SK-N-DZ (cell line): Measurements from ENCODE around the gene TDRD1.

Experiments used
- DNase-seq: peaks from one replicate; pipeline ENCODE4 v3.0.0-alpha.2; 2015; ENCODE audit warnings: low spot score

The TDRD1 gene

GRCh38 chr10:114228156-114228555 lies 49.0 kb downstream of the TDRD1 start:
- DNase-seq: peak; percentile 12

- DNase-seq: no peak
Observed at GRCh38 chr10:114232561-114233176, 53.5 kb downstream of the TDRD1 start.

GRCh38 chr10:114233482-114233881 lies 54.3 kb downstream of the TDRD1 start:
- no peak for DNase-seq

- DNase-seq: no peak
Observed at GRCh38 chr10:114234132-114234531, 55.0 kb downstream of the TDRD1 start.

- DNase-seq: no peak
Observed at GRCh38 chr10:114239117-114239993, 60.2 kb downstream of the TDRD1 start, which contains the start of gene VWA2. TSS of gene VWA2 (plus strand) at chr10:114239254. CDS start at chr10:114248714, 9,460 bp downstream.

- no peak for DNase-seq
Observed at GRCh38 chr10:114239994-114240345, 60.8 kb downstream of the TDRD1 start.

GRCh38 chr10:114242235-114242634 lies 63.1 kb downstream of the TDRD1 start:
- no peak for DNase-seq

- no peak for DNase-seq
Observed at GRCh38 chr10:114243661-114244060, 64.5 kb downstream of the TDRD1 start.

GRCh38 chr10:114244126-114244525 lies 65.0 kb downstream of the TDRD1 start:
- no peak for DNase-seq

- DNase-seq: no peak
Observed at GRCh38 chr10:114245121-114245791, 66.1 kb downstream of the TDRD1 start.

- DNase-seq: no peak
Observed at GRCh38 chr10:114246679-114247305, 67.6 kb downstream of the TDRD1 start.

- DNase-seq: no peak
Observed at GRCh38 chr10:114250236-114250635, 71.1 kb downstream of the TDRD1 start.

GRCh38 chr10:114250716-114251115 lies 71.6 kb downstream of the TDRD1 start:
- no peak for DNase-seq

- DNase-seq: no peak
Observed at GRCh38 chr10:114252092-114252491, 72.9 kb downstream of the TDRD1 start.

- no peak for DNase-seq
Observed at GRCh38 chr10:114252883-114253282, 73.7 kb downstream of the TDRD1 start.

GRCh38 chr10:114255227-114255626 lies 76.1 kb downstream of the TDRD1 start:
- DNase-seq: no peak

GRCh38 chr10:114256008-114256765 lies 77.0 kb downstream of the TDRD1 start:
- DNase-seq: no peak

GRCh38 chr10:114256822-114257221 lies 77.7 kb downstream of the TDRD1 start:
- DNase-seq: no peak

GRCh38 chr10:114257498-114257897 lies 78.3 kb downstream of the TDRD1 start:
- no peak for DNase-seq

- DNase-seq: no peak
Observed at GRCh38 chr10:114258274-114258840, 79.2 kb downstream of the TDRD1 start.

- DNase-seq: no peak
Observed at GRCh38 chr10:114259824-114260223, 80.7 kb downstream of the TDRD1 start.
